HepG2 (cell line): ENCODE measurements around the gene CD40.

Source experiments
- MBD4 ChIP-seq: IDR thresholded peaks from 2 replicates; pipeline ENCODE4 v1.6.1; 2012; ENCODE audit warnings: low read length, inconsistent platforms, borderline replicate concordance
- POLR2A ChIP-seq, 2 experiments: IDR thresholded peaks; 2 replicates each; pipeline ENCODE4 v1.6.1; 2011; ENCODE audit warnings: low read depth in 2 of 2, low read length in 2 of 2, mild to moderate bottlenecking in 1 of 2, moderate library complexity in 1 of 2; ENCODE audit not compliant: insufficient read depth in 1 of 2
- RNF219 ChIP-seq: sonication (generic); formaldehyde crosslinking; IDR thresholded peaks from 2 replicates; pipeline ENCODE4 v1.5.0; 2020; ENCODE audit warnings: mild to moderate bottlenecking, missing genetic modification reagents
- SNAI1 ChIP-seq: sonication (generic); formaldehyde crosslinking; IDR thresholded peaks from 2 replicates; pipeline ENCODE4 v1.5.0; 2020; ENCODE audit warnings: mild to moderate bottlenecking, missing genetic modification reagents, borderline replicate concordance
- SOX6 ChIP-seq, 2 experiments: fragments of 450-650 bp in 1 of 2; sonication (generic) in 1 of 2; formaldehyde crosslinking in 1 of 2; IDR thresholded peaks; 2 replicates each; pipeline versions ENCODE4 v1.4.0 to v1.6.1; 2017 to 2020; ENCODE audit warnings: antibody characterized with exemption in 1 of 2, mild to moderate bottlenecking in 1 of 2, missing genetic modification reagents in 1 of 2
- SP1 ChIP-seq, 2 experiments: fragments of 450-650 bp in 1 of 2; sonication (generic) in 1 of 2; formaldehyde crosslinking in 1 of 2; IDR thresholded peaks; 2 replicates each; pipeline versions ENCODE4 v1.4.0 to v1.6.1; 2016 to 2020; ENCODE audit warnings: missing genetic modification reagents in 1 of 2
- SP4 ChIP-seq: sonication (generic); formaldehyde crosslinking; IDR thresholded peaks from 2 replicates; pipeline ENCODE4 v1.8.1; 2023; ENCODE audit warnings: mild to moderate bottlenecking, missing genetic modification reagents
- TCF7L2 ChIP-seq: IDR thresholded peaks from 2 replicates; pipeline ENCODE4 v1.6.1; 2011; ENCODE audit warnings: mild to moderate bottlenecking, low read depth, low read length, moderate library complexity
- USF2 ChIP-seq, 2 experiments: sonication (generic) in 1 of 2; formaldehyde crosslinking in 1 of 2; IDR thresholded peaks; 2 replicates each; pipeline versions ENCODE4 v1.5.1 to v1.6.1; 2011 to 2020; ENCODE audit warnings: borderline replicate concordance in 1 of 2, low read depth in 1 of 2, low read length in 1 of 2, mild to moderate bottlenecking in 1 of 2, missing genetic modification reagents in 1 of 2, moderate library complexity in 1 of 2
- TF ChIP-seq, protein P1 (sequence below), 2 experiments: IDR thresholded peaks; 2 replicates each; pipeline ENCODE4 v1.6.1; 2011 to 2012; ENCODE audit warnings: low read length in 2 of 2, borderline replicate concordance in 1 of 2, low read depth in 1 of 2, mild to moderate bottlenecking in 1 of 2, moderate library complexity in 1 of 2

DNA sequence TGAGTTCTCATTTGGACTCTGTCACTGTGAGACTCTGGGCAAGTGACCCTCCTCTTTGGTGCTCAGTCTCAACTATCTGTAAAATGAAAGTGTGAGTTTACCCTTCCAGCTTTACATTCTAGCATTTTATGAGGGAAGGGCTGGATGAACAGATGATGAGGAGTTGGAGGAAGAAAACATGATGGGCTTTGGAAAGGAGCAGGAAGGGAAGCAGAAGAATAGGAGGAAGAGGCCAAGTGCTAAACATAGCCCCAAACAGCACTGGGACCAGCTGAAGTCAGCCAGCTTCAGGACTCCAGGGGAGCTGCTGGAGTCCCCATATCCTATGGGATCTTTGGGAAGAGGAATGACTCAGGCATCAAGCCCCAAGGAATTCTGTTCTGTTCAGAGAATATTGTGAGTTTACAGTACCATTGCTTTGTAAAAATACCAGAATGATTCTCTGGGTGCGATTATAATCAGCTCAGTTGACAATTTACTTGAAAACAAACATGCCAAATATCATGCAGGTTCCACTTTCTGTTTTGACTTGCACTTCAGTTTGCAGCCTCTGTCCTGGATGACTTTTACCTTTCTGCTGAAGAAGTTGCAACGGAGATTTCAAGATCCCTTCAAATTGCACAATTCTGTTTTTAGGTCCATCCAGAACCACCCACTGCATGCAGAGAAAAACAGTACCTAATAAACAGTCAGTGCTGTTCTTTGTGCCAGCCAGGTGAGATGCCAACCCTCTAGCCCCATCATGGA lies 3.2 kb downstream of the CD40 start:
- TF ChIP-seq SP4 (no peak), MBD4 (no peak), TCF7L2 (no peak), SP1 (IDR thresholded peaks at IDR 0.05) (no peak), SP1 (CRISPR knock-in tag; IDR thresholded peaks at IDR 0.05) (no peak), POLR2A (IDR thresholded peaks at IDR 0.05; ENCODE audit: insufficient read depth in 1 of 2, low read depth in 2 of 2, low read length in 2 of 2) (no peak), RNF219 (CRISPR knock-in tag) (no peak), USF2 (IDR thresholded peaks at IDR 0.05; ENCODE audit: low read depth, low read length) (no peak), USF2 (CRISPR knock-in tag; IDR thresholded peaks at IDR 0.05; ENCODE audit: borderline replicate concordance) (no peak), SNAI1 (CRISPR knock-in tag) (no peak), SOX6 (IDR thresholded peaks at IDR 0.05) (no peak), SOX6 (CRISPR knock-in tag; IDR thresholded peaks at IDR 0.05) (no peak)
- TF ChIP-seq, protein P1, sequence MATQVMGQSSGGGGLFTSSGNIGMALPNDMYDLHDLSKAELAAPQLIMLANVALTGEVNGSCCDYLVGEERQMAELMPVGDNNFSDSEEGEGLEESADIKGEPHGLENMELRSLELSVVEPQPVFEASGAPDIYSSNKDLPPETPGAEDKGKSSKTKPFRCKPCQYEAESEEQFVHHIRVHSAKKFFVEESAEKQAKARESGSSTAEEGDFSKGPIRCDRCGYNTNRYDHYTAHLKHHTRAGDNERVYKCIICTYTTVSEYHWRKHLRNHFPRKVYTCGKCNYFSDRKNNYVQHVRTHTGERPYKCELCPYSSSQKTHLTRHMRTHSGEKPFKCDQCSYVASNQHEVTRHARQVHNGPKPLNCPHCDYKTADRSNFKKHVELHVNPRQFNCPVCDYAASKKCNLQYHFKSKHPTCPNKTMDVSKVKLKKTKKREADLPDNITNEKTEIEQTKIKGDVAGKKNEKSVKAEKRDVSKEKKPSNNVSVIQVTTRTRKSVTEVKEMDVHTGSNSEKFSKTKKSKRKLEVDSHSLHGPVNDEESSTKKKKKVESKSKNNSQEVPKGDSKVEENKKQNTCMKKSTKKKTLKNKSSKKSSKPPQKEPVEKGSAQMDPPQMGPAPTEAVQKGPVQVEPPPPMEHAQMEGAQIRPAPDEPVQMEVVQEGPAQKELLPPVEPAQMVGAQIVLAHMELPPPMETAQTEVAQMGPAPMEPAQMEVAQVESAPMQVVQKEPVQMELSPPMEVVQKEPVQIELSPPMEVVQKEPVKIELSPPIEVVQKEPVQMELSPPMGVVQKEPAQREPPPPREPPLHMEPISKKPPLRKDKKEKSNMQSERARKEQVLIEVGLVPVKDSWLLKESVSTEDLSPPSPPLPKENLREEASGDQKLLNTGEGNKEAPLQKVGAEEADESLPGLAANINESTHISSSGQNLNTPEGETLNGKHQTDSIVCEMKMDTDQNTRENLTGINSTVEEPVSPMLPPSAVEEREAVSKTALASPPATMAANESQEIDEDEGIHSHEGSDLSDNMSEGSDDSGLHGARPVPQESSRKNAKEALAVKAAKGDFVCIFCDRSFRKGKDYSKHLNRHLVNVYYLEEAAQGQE (IDR thresholded peaks at IDR 0.05; ENCODE audit: borderline replicate concordance in 1 of 2, low read depth in 1 of 2, low read length in 2 of 2), result no peak
